ENCODE results near the gene SLC9A4.

- TF ChIP-seq CTCF (conservative IDR thresholded peaks at IDR 0.05; ENCODE audit: low read length): peak; percentile 81
- TF ChIP-seq EZH2phosphoT487 (IDR thresholded peaks at IDR 0.05; ENCODE audit: borderline replicate concordance, low read depth, low read length): no peak
Observed at GRCh38 chr2:102520009-102520408, 47.0 kb downstream of the SLC9A4 start.
